ENCODE data around the gene FBH1.
"Not testable (repeated sequence)": the region's sequence is repeated elsewhere in the genome, so short reads cannot be mapped to it uniquely, and the experiment has no call there.

FBH1 gene

GRCh38 chr10:5894403-5894802 is 4.4 kb downstream of the FBH1 start:
- H3K4me3 ChIP-seq (ENCODE audit: low read length), result no peak overlapping the region
- no peak for TF ChIP-seq ZNF274 (IDR thresholded peaks at IDR 0.05; ENCODE audit: low read depth, low read length)

DNA sequence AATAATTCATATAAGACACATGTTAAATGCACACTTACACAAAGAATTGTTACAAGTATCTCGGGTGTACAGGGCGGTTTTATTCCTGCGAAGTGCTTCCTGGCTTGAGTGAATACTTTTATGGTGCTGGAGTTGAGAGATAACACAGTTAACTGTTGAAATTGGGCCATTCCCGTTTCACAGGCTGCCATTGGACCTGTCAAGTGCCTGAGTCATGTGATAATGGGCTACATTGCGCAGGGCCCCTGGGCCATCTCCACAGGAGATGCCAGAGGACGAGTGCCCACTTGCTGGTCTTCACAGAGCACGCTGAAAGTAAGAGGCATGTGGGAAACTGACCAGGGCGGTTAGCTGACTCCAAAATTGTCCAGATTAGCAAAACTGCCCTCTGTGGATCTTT is 4.8 kb downstream of the FBH1 start:
- no peak overlapping the region for H3K4me3 ChIP-seq (ENCODE audit: low read length)
- no peak for TF ChIP-seq ZNF274 (IDR thresholded peaks at IDR 0.05; ENCODE audit: low read depth, low read length)

DNA sequence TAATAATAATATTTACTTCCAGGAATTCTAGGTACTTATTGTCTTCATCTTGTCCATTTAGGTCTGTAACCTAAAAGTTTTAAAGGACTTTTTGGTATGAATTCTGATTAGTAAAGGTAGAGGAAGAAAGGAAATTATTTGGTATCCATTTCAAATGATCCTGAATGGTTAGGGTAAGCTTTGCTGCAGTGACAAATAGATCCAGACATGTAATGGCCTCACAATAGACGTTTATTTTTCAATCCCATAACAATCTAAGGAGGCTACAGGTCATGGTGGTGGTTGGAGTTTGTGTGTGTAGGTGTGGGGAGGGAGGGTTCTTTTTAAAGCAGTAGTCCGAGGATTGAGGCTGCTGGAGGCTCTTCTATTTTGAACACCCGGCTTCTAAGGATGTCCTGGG is 5.3 kb downstream of the FBH1 start:
- TF ChIP-seq ZNF274 (IDR thresholded peaks at IDR 0.05; ENCODE audit: low read depth, low read length), result no peak
- H3K4me3 ChIP-seq (ENCODE audit: low read length), result peak overlapping the region; percentile 39; the same call in 1 of the 2 replicates

DNA sequence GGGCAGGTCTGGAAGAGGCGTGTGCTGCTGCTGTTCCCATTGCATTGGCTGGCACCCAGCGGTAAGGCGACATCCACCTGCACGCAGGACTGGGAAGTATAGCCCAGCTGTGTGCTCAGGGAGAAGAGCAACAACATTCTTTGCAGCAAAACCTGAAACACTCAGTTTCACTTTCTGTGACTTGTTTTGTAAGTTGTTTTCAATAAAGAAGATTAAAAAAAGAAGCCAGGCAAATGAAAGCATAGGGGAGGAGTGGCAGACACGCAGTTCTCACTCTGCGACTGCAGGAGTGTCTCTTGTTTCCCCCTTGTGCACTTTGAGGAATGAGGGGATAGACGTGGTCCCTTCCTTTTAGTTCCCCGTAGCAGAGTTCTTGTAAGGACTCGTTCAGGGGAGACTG is 5.8 kb downstream of the FBH1 start:
- H3K4me3 ChIP-seq (ENCODE audit: low read length), result peak overlapping the region; percentile 40; the same call in 1 of the 2 replicates
- TF ChIP-seq ZNF274 (IDR thresholded peaks at IDR 0.05; ENCODE audit: low read depth, low read length), result no peak

DNA sequence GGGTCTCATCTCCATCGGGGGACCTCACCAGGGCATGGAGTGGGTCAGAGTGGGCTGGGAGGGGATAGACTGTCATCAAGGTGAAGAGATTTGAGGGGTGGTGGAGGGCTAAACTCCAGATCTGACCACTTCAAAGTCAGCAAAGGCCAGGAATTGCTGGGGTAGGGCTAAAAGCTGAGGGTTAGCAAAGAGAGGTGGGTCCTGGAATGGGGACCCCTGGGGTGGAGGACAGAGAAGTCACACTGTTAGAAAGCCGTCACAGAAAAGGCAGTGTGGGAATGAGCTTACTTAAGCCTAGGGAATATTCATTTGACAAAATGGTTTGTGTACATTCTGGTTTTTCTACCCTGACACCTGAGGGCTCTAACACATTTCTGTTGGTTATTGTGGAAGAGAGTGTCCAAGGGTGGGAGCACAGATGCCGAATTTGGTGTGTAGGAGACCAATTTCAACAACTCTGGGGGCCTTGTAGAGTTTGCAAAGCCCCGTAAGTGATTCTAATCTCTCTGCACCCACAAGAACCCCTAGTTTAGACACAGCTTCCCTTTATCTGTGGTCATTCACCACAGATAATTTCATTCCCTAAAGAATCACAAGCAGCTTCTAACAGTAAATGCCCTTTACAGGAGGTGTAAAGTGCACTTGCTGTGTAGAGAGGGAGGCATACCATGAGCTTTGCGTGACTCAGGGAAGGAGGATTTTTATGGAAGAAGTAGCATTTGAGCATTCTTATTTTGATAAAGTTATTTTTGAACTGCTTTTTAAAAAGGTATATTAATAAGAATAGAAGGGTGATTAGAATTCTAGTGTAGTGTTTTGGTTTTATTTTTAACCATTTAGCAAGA is 6.4 kb downstream of the FBH1 start:
- peak overlapping the region; percentile 40; the same call in 1 of the 2 replicates for H3K4me3 ChIP-seq (ENCODE audit: low read length)

GRCh38 chr10:5897053-5897340 is 7.0 kb downstream of the FBH1 start:
- TF ChIP-seq ZNF274 (IDR thresholded peaks at IDR 0.05; ENCODE audit: low read depth, low read length), result no peak
- H3K4me3 ChIP-seq (ENCODE audit: low read length), result no peak overlapping the region

More for the DNA sequence above, 6.4 kb downstream of the FBH1 start:
- no peak for TF ChIP-seq ZNF274 (IDR thresholded peaks at IDR 0.05; ENCODE audit: low read depth, low read length)

- TF ChIP-seq ZNF274 (IDR thresholded peaks at IDR 0.05; ENCODE audit: low read depth, low read length), result no peak
Observed at GRCh38 chr10:5897504-5897903, 7.5 kb downstream of the FBH1 start.

GRCh38 chr10:5898163-5898562 is 8.1 kb downstream of the FBH1 start:
- TF ChIP-seq ZNF274 (IDR thresholded peaks at IDR 0.05; ENCODE audit: low read depth, low read length), result no peak
- H3K4me3 ChIP-seq (ENCODE audit: low read length), result no peak overlapping the region

More at GRCh38 chr10:5897504-5897903, 7.5 kb downstream of the FBH1 start:
- H3K4me3 ChIP-seq (ENCODE audit: low read length), result no peak overlapping the region

DNA sequence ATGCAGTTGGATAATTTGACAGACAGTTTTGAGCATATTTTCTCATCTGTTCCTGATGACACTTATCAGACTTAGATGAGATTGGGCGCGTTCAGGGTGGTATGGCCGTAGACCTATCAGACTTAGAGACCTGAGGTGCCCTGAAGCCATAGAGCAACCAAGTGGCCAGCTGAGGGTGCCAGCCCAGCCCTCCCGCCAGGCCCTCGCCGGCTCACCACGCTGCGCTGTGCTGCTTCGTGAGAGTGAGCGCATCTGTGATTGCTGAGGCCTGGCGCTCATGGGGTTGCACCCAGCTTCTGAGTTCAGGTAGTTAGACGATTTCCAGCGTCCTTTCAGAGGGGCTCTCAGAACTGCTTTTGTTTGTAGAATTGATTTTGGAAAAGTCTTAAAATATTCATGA is 10.2 kb downstream of the FBH1 start:
- TF ChIP-seq ZNF274 (IDR thresholded peaks at IDR 0.05; ENCODE audit: low read depth, low read length), result no peak
- no peak overlapping the region for H3K4me3 ChIP-seq (ENCODE audit: low read length)

- TF ChIP-seq ZNF274 (IDR thresholded peaks at IDR 0.05; ENCODE audit: low read depth, low read length), result no peak
- H3K4me3 ChIP-seq (ENCODE audit: low read length), result no peak overlapping the region
Observed at GRCh38 chr10:5902511-5903274, 12.7 kb downstream of the FBH1 start.

DNA sequence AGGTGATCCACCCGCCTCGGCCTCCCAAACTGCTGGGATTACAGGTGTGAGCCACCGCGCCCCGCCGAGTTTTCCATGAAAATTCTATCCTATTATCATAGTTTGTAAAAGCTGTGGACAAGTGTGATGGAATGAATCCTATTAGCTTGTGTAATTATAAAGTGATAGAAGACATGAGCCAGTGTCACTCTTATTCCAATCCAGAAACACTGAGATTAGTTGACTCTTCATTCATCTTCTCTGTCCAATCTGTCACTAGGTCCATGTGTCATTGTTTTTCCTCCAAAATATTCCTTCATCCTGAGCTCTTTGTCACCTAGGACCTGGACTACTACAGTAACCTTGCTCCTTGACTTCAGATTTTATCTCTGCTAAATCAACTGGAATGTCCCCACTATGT is 13.5 kb downstream of the FBH1 start:
- no peak overlapping the region for H3K4me3 ChIP-seq (ENCODE audit: low read length)
- TF ChIP-seq ZNF274 (IDR thresholded peaks at IDR 0.05; ENCODE audit: low read depth, low read length), result no peak

- TF ChIP-seq ZNF274 (IDR thresholded peaks at IDR 0.05; ENCODE audit: low read depth, low read length), result no peak
- H3K4me3 ChIP-seq (ENCODE audit: low read length), result peak overlapping the region; percentile 53; the same call in 1 of the 2 replicates
Observed at GRCh38 chr10:5904227-5904626, 14.2 kb downstream of the FBH1 start.

DNA sequence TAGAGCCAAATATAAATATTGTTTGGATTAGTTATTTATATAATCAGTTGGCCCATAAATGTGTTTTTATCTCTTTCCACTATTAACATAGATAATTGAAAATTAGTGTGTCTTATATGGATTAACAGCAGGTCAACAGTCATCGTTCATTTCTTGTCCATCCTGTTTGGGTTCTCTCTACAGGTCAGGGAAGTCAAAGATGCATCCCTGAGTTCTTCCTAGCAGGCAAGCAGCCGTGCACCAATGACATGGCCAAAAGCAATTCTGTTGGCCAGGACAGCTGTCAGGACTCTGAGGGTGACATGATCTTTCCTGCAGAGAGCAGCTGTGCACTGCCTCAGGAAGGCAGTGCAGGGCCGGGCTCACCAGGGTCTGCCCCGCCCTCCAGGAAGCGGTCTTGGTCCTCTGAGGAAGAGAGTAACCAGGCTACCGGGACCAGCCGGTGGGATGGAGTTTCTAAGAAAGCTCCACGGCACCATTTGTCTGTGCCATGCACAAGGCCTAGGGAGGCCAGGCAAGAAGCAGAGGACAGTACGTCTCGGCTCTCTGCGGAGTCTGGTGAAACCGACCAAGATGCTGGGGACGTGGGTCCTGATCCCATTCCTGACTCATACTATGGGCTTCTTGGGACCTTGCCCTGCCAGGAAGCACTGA is 15.9 kb downstream of the FBH1 start:
- H3K4me3 ChIP-seq (ENCODE audit: low read length), result no peak overlapping the region
- no peak for TF ChIP-seq ZNF274 (IDR thresholded peaks at IDR 0.05; ENCODE audit: low read depth, low read length)

DNA sequence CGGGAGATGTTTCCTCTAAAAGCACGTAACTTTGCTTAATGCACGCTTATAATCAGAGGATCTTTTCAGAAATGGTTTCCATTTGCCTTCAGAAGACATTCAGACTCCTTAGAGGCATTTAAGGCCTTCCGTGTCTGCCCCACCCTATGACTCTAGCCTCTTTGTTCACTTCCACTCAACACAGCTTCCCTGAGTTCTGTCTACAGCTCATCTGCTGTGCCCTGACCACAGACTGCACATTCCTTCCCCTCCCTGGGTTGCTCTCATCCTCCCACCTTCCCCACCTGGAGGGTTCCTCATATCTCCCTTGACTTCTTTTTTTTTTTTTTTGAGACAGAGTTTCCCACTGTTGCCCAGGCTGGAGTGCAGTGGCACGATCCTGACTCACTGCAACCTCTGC is 16.6 kb downstream of the FBH1 start:
- H3K4me3 ChIP-seq (ENCODE audit: low read length), result no peak overlapping the region
- TF ChIP-seq ZNF274 (IDR thresholded peaks at IDR 0.05; ENCODE audit: low read depth, low read length), result no peak

GRCh38 chr10:5908676-5909075 is 18.6 kb downstream of the FBH1 start:
- not testable (repeated sequence) for H3K4me3 ChIP-seq (ENCODE audit: low read length)
